HEK293 (cell line): ENCODE data around the gene USO1.

Experiments used
- HOXA7 ChIP-seq: sonication (generic); formaldehyde crosslinking; IDR thresholded peaks from 2 replicates; pipeline ENCODE4 v1.8.1; 2022; ENCODE audit warnings: missing genetic modification reagents, borderline replicate concordance
- KLF8 ChIP-seq: fragments of 450-650 bp; formaldehyde crosslinking; IDR thresholded peaks from 2 replicates; pipeline ENCODE4 v1.5.1; 2016; ENCODE audit warnings: missing biosample characterization, missing genetic modification characterization
- KLF9 ChIP-seq: fragments of 450-650 bp; formaldehyde crosslinking; IDR thresholded peaks from 2 replicates; pipeline ENCODE4 v1.5.1; 2016; ENCODE audit warnings: missing biosample characterization, missing genetic modification characterization, low read depth
- MEIS1 ChIP-seq: sonication (generic); formaldehyde crosslinking; IDR thresholded peaks from 2 replicates; pipeline ENCODE4 v1.8.1; 2022; ENCODE audit warnings: missing genetic modification reagents, mild to moderate bottlenecking, borderline replicate concordance
- OVOL3 ChIP-seq: fragments of 450-650 bp; formaldehyde crosslinking; IDR thresholded peaks from 2 replicates; pipeline ENCODE4 v1.5.1; 2016; ENCODE audit warnings: missing biosample characterization, missing genetic modification characterization
- SP2 ChIP-seq: fragments of 450-650 bp; formaldehyde crosslinking; IDR thresholded peaks from 2 replicates; pipeline ENCODE4 v1.5.1; 2016; ENCODE audit warnings: missing biosample characterization, missing genetic modification characterization
- ZBTB21 ChIP-seq: fragments of 450-650 bp; formaldehyde crosslinking; IDR thresholded peaks from 2 replicates; pipeline ENCODE4 v1.5.1; 2017; ENCODE audit warnings: missing biosample characterization, missing genetic modification characterization
- ZFP37 ChIP-seq: fragments of 450-650 bp; formaldehyde crosslinking; IDR thresholded peaks from 2 replicates; pipeline ENCODE4 v1.5.1; 2016; ENCODE audit warnings: missing biosample characterization, missing genetic modification characterization
- ZNF112 ChIP-seq: fragments of 450-650 bp; formaldehyde crosslinking; IDR thresholded peaks from 2 replicates; pipeline ENCODE4 v1.5.0; 2017; ENCODE audit warnings: missing biosample characterization, missing genetic modification characterization
- ZNF140 ChIP-seq: fragments of 450-650 bp; formaldehyde crosslinking; IDR thresholded peaks from 2 replicates; pipeline ENCODE4 v1.5.1; 2016; ENCODE audit warnings: missing biosample characterization, missing genetic modification characterization
- ZNF155 ChIP-seq: fragments of 450-650 bp; formaldehyde crosslinking; IDR thresholded peaks from 2 replicates; pipeline ENCODE4 v1.5.1; 2016; ENCODE audit warnings: missing biosample characterization, missing genetic modification characterization
- ZNF175 ChIP-seq: fragments of 450-650 bp; formaldehyde crosslinking; IDR thresholded peaks from 2 replicates; pipeline ENCODE4 v1.5.1; 2016; ENCODE audit warnings: missing biosample characterization, missing genetic modification characterization
- ZNF335 ChIP-seq: fragments of 450-650 bp; formaldehyde crosslinking; conservative IDR thresholded peaks from 2 replicates; pipeline ENCODE4 v1.5.1; 2016; ENCODE audit warnings: missing biosample characterization, missing genetic modification characterization
- ZNF433 ChIP-seq: fragments of 450-650 bp; formaldehyde crosslinking; IDR thresholded peaks from 2 replicates; pipeline ENCODE4 v1.5.1; 2016; ENCODE audit warnings: missing biosample characterization, missing genetic modification characterization, low read depth
- ZNF501 ChIP-seq: fragments of 450-650 bp; formaldehyde crosslinking; IDR thresholded peaks from 2 replicates; pipeline ENCODE4 v1.5.1; 2016; ENCODE audit warnings: missing biosample characterization, missing genetic modification characterization
- ZNF514 ChIP-seq: fragments of 450-650 bp; formaldehyde crosslinking; IDR thresholded peaks from 2 replicates; pipeline ENCODE4 v1.5.1; 2016; ENCODE audit warnings: missing biosample characterization, missing genetic modification characterization
- ZNF558 ChIP-seq: fragments of 450-650 bp; formaldehyde crosslinking; IDR thresholded peaks from 2 replicates; pipeline ENCODE4 v1.5.1; 2016; ENCODE audit warnings: missing biosample characterization, missing genetic modification characterization
- ZNF561 ChIP-seq: fragments of 450-650 bp; IDR thresholded peaks from 2 replicates; pipeline ENCODE4 v1.5.1; 2018; ENCODE audit warnings: missing biosample characterization, missing genetic modification characterization, borderline replicate concordance
- ZNF777 ChIP-seq: fragments of 450-650 bp; formaldehyde crosslinking; IDR thresholded peaks from 2 replicates; pipeline ENCODE4 v1.5.1; 2017; ENCODE audit warnings: missing biosample characterization, missing genetic modification characterization, borderline replicate concordance
- ZSCAN16 ChIP-seq: fragments of 450-650 bp; formaldehyde crosslinking; IDR thresholded peaks from 2 replicates; pipeline ENCODE4 v1.5.1; 2016; ENCODE audit warnings: missing biosample characterization, missing genetic modification characterization
- TF ChIP-seq, protein P1 (sequence below): fragments of 450-650 bp; formaldehyde crosslinking; IDR thresholded peaks from 2 replicates; pipeline ENCODE4 v1.5.1; 2016; ENCODE audit warnings: missing biosample characterization, missing genetic modification characterization
- TF ChIP-seq, protein P2 (sequence below): fragments of 450-650 bp; formaldehyde crosslinking; IDR thresholded peaks from 2 replicates; pipeline ENCODE4; 2016; ENCODE audit warnings: missing biosample characterization, missing genetic modification characterization
- TF ChIP-seq, protein P3 (sequence below): fragments of 450-650 bp; formaldehyde crosslinking; IDR thresholded peaks from 2 replicates; pipeline ENCODE4 v1.5.1; 2017; ENCODE audit warnings: missing biosample characterization, missing genetic modification characterization
- TF ChIP-seq, protein P4 (sequence below): fragments of 450-650 bp; formaldehyde crosslinking; IDR thresholded peaks from 2 replicates; pipeline ENCODE4 v1.5.1; 2016; ENCODE audit warnings: missing biosample characterization, missing genetic modification characterization, borderline replicate concordance
- TF ChIP-seq, protein P5 (sequence below): fragments of 450-650 bp; formaldehyde crosslinking; IDR thresholded peaks from 2 replicates; pipeline ENCODE4 v1.5.1; 2016; ENCODE audit warnings: missing biosample characterization, missing genetic modification characterization
- TF ChIP-seq, protein P6 (sequence below): fragments of 450-650 bp; formaldehyde crosslinking; IDR thresholded peaks from 2 replicates; pipeline ENCODE4 v1.5.1; 2016; ENCODE audit warnings: missing biosample characterization, missing genetic modification characterization

The USO1 gene

DNA sequence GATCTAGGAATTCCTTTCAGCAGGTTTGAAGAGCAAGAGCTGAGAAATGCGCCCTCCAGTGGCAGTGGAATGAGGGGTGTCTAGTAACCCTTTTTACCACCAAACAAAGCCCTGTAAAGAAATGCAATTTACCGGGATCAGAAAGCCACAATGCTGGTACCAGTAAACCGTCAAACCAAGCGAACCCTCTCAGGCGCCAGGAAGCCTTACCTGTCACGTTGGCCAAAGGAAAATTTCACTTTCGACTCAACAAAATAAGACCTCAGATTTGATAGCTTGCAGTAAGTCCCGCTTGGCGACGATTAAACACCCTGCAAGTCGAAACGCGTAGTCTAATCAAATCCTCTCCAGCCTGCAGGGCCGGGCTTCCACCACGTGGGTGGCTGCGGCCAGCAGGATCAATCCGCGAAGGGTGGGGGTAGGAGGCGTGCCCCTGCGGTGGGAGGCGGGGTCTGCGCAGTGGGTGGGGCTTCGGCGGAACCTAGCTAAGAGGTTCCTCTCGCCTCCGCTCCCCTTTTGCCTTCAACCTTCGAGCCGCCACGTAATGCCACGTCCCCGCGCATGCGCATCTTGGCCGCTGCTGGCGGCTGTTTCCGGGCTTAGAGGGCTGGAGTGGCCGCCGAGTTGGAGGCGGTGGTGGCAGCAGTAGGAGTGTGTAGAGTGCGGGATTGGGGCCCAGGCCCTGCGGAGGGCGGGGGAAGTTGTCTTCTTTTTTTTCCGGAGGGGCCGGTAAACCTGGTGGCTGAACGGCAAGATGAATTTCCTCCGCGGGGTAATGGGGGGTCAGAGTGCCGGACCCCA, at the start of gene USO1 (continued):
- TF ChIP-seq, protein P1, sequence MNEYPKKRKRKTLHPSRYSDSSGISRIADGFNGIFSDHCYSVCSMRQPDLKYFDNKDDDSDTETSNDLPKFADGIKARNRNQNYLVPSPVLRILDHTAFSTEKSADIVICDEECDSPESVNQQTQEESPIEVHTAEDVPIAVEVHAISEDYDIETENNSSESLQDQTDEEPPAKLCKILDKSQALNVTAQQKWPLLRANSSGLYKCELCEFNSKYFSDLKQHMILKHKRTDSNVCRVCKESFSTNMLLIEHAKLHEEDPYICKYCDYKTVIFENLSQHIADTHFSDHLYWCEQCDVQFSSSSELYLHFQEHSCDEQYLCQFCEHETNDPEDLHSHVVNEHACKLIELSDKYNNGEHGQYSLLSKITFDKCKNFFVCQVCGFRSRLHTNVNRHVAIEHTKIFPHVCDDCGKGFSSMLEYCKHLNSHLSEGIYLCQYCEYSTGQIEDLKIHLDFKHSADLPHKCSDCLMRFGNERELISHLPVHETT (tag by site-specific recombination) = no peak
- TF ChIP-seq, protein P2, sequence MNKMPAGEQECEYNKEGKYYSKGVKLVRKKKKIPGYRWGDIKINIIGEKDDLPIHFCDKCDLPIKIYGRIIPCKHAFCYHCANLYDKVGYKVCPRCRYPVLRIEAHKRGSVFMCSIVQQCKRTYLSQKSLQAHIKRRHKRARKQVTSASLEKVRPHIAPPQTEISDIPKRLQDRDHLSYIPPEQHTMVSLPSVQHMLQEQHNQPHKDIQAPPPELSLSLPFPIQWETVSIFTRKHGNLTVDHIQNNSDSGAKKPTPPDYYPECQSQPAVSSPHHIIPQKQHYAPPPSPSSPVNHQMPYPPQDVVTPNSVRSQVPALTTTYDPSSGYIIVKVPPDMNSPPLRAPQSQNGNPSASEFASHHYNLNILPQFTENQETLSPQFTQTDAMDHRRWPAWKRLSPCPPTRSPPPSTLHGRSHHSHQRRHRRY (tag by site-specific recombination) = no peak
- no peak for TF ChIP-seq ZNF777 (tag by site-specific recombination)
- no peak for TF ChIP-seq ZNF514 (tag by site-specific recombination)
- TF ChIP-seq ZNF501 (tag by site-specific recombination) = peak; percentile 62
- TF ChIP-seq OVOL3 (tag by site-specific recombination) = no peak
- no peak for TF ChIP-seq ZNF175 (tag by site-specific recombination)
- TF ChIP-seq ZNF558 (tag by site-specific recombination) = peak; percentile 15; the same call in 1 of the 2 replicates
- TF ChIP-seq MEIS1 (CRISPR knock-in tag) = no peak
- TF ChIP-seq, protein P3, sequence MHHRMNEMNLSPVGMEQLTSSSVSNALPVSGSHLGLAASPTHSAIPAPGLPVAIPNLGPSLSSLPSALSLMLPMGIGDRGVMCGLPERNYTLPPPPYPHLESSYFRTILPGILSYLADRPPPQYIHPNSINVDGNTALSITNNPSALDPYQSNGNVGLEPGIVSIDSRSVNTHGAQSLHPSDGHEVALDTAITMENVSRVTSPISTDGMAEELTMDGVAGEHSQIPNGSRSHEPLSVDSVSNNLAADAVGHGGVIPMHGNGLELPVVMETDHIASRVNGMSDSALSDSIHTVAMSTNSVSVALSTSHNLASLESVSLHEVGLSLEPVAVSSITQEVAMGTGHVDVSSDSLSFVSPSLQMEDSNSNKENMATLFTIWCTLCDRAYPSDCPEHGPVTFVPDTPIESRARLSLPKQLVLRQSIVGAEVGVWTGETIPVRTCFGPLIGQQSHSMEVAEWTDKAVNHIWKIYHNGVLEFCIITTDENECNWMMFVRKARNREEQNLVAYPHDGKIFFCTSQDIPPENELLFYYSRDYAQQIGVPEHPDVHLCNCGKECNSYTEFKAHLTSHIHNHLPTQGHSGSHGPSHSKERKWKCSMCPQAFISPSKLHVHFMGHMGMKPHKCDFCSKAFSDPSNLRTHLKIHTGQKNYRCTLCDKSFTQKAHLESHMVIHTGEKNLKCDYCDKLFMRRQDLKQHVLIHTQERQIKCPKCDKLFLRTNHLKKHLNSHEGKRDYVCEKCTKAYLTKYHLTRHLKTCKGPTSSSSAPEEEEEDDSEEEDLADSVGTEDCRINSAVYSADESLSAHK (tag by site-specific recombination) = peak; percentile 75
- TF ChIP-seq ZBTB21 (tag by site-specific recombination) = no peak
- TF ChIP-seq, protein P4, sequence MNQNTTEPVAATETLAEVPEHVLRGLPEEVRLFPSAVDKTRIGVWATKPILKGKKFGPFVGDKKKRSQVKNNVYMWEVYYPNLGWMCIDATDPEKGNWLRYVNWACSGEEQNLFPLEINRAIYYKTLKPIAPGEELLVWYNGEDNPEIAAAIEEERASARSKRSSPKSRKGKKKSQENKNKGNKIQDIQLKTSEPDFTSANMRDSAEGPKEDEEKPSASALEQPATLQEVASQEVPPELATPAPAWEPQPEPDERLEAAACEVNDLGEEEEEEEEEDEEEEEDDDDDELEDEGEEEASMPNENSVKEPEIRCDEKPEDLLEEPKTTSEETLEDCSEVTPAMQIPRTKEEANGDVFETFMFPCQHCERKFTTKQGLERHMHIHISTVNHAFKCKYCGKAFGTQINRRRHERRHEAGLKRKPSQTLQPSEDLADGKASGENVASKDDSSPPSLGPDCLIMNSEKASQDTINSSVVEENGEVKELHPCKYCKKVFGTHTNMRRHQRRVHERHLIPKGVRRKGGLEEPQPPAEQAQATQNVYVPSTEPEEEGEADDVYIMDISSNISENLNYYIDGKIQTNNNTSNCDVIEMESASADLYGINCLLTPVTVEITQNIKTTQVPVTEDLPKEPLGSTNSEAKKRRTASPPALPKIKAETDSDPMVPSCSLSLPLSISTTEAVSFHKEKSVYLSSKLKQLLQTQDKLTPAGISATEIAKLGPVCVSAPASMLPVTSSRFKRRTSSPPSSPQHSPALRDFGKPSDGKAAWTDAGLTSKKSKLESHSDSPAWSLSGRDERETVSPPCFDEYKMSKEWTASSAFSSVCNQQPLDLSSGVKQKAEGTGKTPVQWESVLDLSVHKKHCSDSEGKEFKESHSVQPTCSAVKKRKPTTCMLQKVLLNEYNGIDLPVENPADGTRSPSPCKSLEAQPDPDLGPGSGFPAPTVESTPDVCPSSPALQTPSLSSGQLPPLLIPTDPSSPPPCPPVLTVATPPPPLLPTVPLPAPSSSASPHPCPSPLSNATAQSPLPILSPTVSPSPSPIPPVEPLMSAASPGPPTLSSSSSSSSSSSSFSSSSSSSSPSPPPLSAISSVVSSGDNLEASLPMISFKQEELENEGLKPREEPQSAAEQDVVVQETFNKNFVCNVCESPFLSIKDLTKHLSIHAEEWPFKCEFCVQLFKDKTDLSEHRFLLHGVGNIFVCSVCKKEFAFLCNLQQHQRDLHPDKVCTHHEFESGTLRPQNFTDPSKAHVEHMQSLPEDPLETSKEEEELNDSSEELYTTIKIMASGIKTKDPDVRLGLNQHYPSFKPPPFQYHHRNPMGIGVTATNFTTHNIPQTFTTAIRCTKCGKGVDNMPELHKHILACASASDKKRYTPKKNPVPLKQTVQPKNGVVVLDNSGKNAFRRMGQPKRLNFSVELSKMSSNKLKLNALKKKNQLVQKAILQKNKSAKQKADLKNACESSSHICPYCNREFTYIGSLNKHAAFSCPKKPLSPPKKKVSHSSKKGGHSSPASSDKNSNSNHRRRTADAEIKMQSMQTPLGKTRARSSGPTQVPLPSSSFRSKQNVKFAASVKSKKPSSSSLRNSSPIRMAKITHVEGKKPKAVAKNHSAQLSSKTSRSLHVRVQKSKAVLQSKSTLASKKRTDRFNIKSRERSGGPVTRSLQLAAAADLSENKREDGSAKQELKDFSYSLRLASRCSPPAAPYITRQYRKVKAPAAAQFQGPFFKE (tag by site-specific recombination) = no peak
- no peak for TF ChIP-seq ZNF112 (tag by site-specific recombination)
- TF ChIP-seq, protein P5, sequence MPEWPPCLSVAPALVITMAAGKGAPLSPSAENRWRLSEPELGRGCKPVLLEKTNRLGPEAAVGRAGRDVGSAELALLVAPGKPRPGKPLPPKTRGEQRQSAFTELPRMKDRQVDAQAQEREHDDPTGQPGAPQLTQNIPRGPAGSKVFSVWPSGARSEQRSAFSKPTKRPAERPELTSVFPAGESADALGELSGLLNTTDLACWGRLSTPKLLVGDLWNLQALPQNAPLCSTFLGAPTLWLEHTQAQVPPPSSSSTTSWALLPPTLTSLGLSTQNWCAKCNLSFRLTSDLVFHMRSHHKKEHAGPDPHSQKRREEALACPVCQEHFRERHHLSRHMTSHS = no peak
- TF ChIP-seq KLF9 (tag by site-specific recombination) = peak; percentile 89
- TF ChIP-seq ZSCAN16 = no peak
- peak; percentile 76; the same call in 1 of the 2 replicates for TF ChIP-seq ZNF561 (tag by site-specific recombination)
- peak; percentile 87 for TF ChIP-seq SP2
- no peak for TF ChIP-seq ZNF433 (tag by site-specific recombination)
- TF ChIP-seq ZFP37 (tag by site-specific recombination) = peak; percentile 76
- TF ChIP-seq ZNF335 (tag by site-specific recombination) = peak; percentile 88
- TF ChIP-seq, protein P6, sequence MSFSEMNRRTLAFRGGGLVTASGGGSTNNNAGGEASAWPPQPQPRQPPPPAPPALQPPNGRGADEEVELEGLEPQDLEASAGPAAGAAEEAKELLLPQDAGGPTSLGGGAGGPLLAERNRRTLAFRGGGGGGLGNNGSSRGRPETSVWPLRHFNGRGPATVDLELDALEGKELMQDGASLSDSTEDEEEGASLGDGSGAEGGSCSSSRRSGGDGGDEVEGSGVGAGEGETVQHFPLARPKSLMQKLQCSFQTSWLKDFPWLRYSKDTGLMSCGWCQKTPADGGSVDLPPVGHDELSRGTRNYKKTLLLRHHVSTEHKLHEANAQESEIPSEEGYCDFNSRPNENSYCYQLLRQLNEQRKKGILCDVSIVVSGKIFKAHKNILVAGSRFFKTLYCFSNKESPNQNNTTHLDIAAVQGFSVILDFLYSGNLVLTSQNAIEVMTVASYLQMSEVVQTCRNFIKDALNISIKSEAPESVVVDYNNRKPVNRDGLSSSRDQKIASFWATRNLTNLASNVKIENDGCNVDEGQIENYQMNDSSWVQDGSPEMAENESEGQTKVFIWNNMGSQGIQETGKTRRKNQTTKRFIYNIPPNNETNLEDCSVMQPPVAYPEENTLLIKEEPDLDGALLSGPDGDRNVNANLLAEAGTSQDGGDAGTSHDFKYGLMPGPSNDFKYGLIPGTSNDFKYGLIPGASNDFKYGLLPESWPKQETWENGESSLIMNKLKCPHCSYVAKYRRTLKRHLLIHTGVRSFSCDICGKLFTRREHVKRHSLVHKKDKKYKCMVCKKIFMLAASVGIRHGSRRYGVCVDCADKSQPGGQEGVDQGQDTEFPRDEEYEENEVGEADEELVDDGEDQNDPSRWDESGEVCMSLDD = 0 out of 2 replicates have a peak, but pooled peaks have one; percentile 61
- no peak for TF ChIP-seq KLF8 (tag by site-specific recombination)
- TF ChIP-seq HOXA7 (CRISPR knock-in tag) = no peak
- TF ChIP-seq ZNF140 (tag by site-specific recombination) = no peak
- TF ChIP-seq ZNF155 (tag by site-specific recombination) = no peak
